Mesenchymal stem cell (in vitro differentiated cells and primary cell): ENCODE data around the gene INPP5D.
A peak's percentile ranks its signal among the peaks of the same experiment; 100 is the strongest.

Source experiments
- DNase-seq: peaks from one replicate; pipeline ENCODE4 v3.0.0-alpha.2; 2013
- H2AFZ ChIP-seq: one replicate; pipeline ENCODE4 v1.6.1; 2013; ENCODE audit warnings: low read depth, mild to moderate bottlenecking, control low read depth, inconsistent platforms, low read length, moderate library complexity
- H2AK5ac ChIP-seq: 2 replicates; pipeline ENCODE4 v1.6.1; 2013; ENCODE audit warnings: low read length, moderate library complexity, mild to moderate bottlenecking, inconsistent platforms; ENCODE audit not compliant: severe bottlenecking
- H2BK120ac ChIP-seq: one replicate; pipeline ENCODE4 v1.6.1; 2013; ENCODE audit warnings: low read depth, mild to moderate bottlenecking, inconsistent platforms, low read length, moderate library complexity
- H2BK12ac ChIP-seq, 2 experiments: one replicate each; pipeline ENCODE4 v1.6.1; 2013; ENCODE audit warnings: inconsistent platforms in 2 of 2, low read length in 2 of 2, mild to moderate bottlenecking in 2 of 2, moderate library complexity in 2 of 2, control low read depth in 1 of 2
- H2BK15ac ChIP-seq: one replicate; pipeline ENCODE4 v1.6.1; 2013; ENCODE audit warnings: mild to moderate bottlenecking, low read depth, inconsistent platforms; ENCODE audit not compliant: poor library complexity, severe bottlenecking
- H2BK5ac ChIP-seq: 2 replicates; pipeline ENCODE4 v1.6.1; 2013; ENCODE audit warnings: low read depth, mild to moderate bottlenecking, low read length, control low read depth, inconsistent platforms; ENCODE audit not compliant: poor library complexity, severe bottlenecking
- H3K14ac ChIP-seq, 2 experiments: one replicate each; pipeline ENCODE4 v1.6.1; 2013; ENCODE audit warnings: inconsistent platforms in 2 of 2, low read length in 2 of 2, control low read depth in 1 of 2, mild to moderate bottlenecking in 1 of 2, moderate library complexity in 1 of 2
- H3K18ac ChIP-seq, 2 experiments: one replicate each; pipeline ENCODE4 v1.6.1; 2013; ENCODE audit warnings: inconsistent platforms in 2 of 2, low read length in 2 of 2, control low read depth in 1 of 2, low read depth in 1 of 2, mild to moderate bottlenecking in 1 of 2
- H3K23ac ChIP-seq, 2 experiments: one replicate each; pipeline ENCODE4 v1.6.1; 2013; ENCODE audit warnings: inconsistent platforms in 2 of 2, low read length in 2 of 2, mild to moderate bottlenecking in 2 of 2, moderate library complexity in 2 of 2, control low read depth in 1 of 2
- H3K27ac ChIP-seq: 2 replicates; pipeline ENCODE4 v1.5.1; 2013; ENCODE audit warnings: mild to moderate bottlenecking, moderate library complexity, low read length, control low read depth, inconsistent platforms; ENCODE audit not compliant: poor library complexity, severe bottlenecking
- H3K27me3 ChIP-seq, 2 experiments: 2 replicates each; pipeline versions ENCODE4 v1.6.1 to v1.7.0; 2013; ENCODE audit warnings: low read length in 2 of 2, mild to moderate bottlenecking in 2 of 2, moderate library complexity in 2 of 2, control low read depth in 1 of 2, inconsistent platforms in 1 of 2; ENCODE audit not compliant: control insufficient read depth in 1 of 2, insufficient read depth in 1 of 2
- H3K36me3 ChIP-seq, 2 experiments: 2 replicates each; pipeline versions ENCODE4 v1.6.1 to v1.7.0; 2013; ENCODE audit warnings: low read length in 2 of 2, control low read depth in 1 of 2, inconsistent platforms in 1 of 2, low read depth in 1 of 2, mild to moderate bottlenecking in 1 of 2; ENCODE audit not compliant: insufficient read depth in 2 of 2, control insufficient read depth in 1 of 2
- H3K4ac ChIP-seq, 2 experiments: one replicate each; pipeline ENCODE4 v1.6.1; 2013; ENCODE audit warnings: inconsistent platforms in 2 of 2, low read length in 2 of 2, mild to moderate bottlenecking in 2 of 2, moderate library complexity in 2 of 2, control low read depth in 1 of 2, low read depth in 1 of 2
- H3K4me1 ChIP-seq: 2 replicates; pipeline ENCODE4 v1.6.1; 2013; ENCODE audit warnings: low read depth, low read length, control low read depth; ENCODE audit not compliant: control insufficient read depth, insufficient read depth
- H3K4me2 ChIP-seq: 2 replicates; pipeline ENCODE4 v1.6.1; 2013; ENCODE audit warnings: low read length, mild to moderate bottlenecking, inconsistent platforms; ENCODE audit not compliant: poor library complexity, severe bottlenecking
- H3K4me3 ChIP-seq, 2 experiments: 2 replicates each; pipeline versions ENCODE4 v1.5.1 to v1.7.0; 2013; ENCODE audit warnings: low read length in 2 of 2, mild to moderate bottlenecking in 2 of 2, control low read depth in 1 of 2, low read depth in 1 of 2; ENCODE audit not compliant: insufficient read depth in 1 of 2
- H3K79me1 ChIP-seq: replicated peaks from 2 replicates; pipeline ENCODE4 v1.6.1; 2013; ENCODE audit warnings: mild to moderate bottlenecking, control low read depth, low read length, inconsistent platforms; ENCODE audit not compliant: poor library complexity, severe bottlenecking
- H3K9ac ChIP-seq: 2 replicates; pipeline ENCODE4 v1.7.0; 2013; ENCODE audit warnings: mild to moderate bottlenecking, low read length, moderate library complexity
- H3K9me3 ChIP-seq: 2 replicates; pipeline ENCODE4 v1.7.0; 2013; ENCODE audit warnings: mild to moderate bottlenecking, low read length; ENCODE audit not compliant: control insufficient read depth
- H4K8ac ChIP-seq: one replicate; pipeline ENCODE4 v1.6.1; 2013; ENCODE audit warnings: inconsistent platforms, mild to moderate bottlenecking, low read length, moderate library complexity
- H4K91ac ChIP-seq: one replicate; pipeline ENCODE4 v1.6.1; 2013; ENCODE audit warnings: mild to moderate bottlenecking, low read length, inconsistent platforms
- WGBS: methylation state at CpG from one replicate; pipeline ENCODE4 v1.1.7; 2013; ENCODE audit warnings: mixed read lengths; 5-methylcytosine and 5-hydroxymethylcytosine counted together

Gene INPP5D

DNA sequence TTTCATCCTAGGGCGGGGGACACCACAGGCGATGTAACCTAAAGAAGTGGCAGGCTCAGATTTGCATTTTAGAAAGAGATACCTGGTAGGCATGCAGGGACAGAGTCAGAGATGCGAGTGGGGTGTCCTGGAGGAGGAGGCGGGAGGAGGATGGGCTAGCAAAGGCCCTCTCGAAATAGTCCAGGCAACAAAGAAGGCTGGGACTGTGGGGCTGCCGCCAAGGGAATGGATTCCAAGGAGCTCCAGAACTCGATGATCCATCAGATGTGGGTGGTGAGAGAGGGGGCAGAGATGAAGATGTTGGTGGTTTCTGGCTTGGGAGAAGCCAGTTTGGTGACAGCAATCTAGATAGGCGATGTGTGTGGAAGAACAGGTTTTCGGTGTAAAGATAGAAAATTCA is 12.5 kb upstream of the INPP5D start:
- Histone ChIP-seq H4K91ac (no peak overlapping the region), H3K27me3 (peaks cover 21 to 46% of the 10 kb centered on the region in 2 experiments), H3K23ac (no peak overlapping the region), H2BK15ac (no peak overlapping the region), H3K4me3 (no peak overlapping the region), H3K4me1 (no peaks in the 10 kb centered on the region), H2BK12ac (no peak overlapping the region), H3K79me1 (no peaks in the 10 kb centered on the region), H3K18ac (no peak overlapping the region), H2AFZ (no peak overlapping the region), H3K9me3 (no peaks in the 10 kb centered on the region), H2AK5ac (no peak overlapping the region), H3K4me2 (no peak overlapping the region), H2BK5ac (no peak overlapping the region), H3K9ac (no peak overlapping the region), H3K36me3 (no peaks in the 10 kb centered on the region), H4K8ac (no peak overlapping the region), H3K4ac (no peak overlapping the region), H3K27ac (no peak overlapping the region), H3K14ac (no peak overlapping the region), H2BK120ac (no peak overlapping the region)
- 90% methylated on average over 9 of the region's 9 CpGs for WGBS
- no peak for DNase-seq

DNA sequence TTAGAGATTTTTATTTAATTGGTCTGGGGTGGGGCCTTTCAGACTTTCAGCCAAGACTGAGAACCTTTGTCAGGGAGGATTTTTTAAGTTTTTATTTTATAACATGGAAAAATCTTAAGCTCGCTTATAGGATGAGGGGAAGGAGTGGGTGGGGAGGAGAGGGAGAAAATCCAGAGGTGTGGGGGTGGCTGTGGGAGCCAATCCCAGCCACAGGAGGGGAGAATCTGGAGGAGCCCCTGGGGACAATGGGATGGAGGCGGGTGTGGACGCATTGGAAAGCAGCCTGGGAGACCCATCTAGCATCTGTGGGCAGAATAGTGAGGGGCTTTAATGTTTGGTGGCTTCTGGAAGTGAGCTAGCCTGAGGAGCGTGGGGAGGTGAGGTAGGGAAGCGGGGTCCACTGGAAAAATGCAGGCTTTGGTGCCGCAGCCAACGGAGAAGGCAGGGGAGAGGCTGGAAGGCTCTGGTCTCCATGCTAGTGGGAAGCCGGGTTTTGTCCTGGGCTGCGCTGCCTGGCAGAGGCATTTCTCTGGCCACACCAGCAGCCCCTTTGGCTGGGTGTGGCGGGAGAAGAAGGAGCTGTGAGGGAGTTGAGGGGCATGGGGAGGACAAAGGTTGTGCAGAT is 11.5 kb upstream of the INPP5D start:
- Histone ChIP-seq H2BK12ac (no peak overlapping the region), H2AK5ac (no peak overlapping the region), H3K27me3 (peaks cover 19 to 36% of the 10 kb centered on the region in 2 experiments), H4K91ac (no peak overlapping the region), H3K23ac (no peak overlapping the region), H2BK5ac (no peak overlapping the region), H3K4me3 (no peak overlapping the region), H3K18ac (no peak overlapping the region), H3K27ac (no peak overlapping the region), H2BK15ac (no peak overlapping the region), H2BK120ac (no peak overlapping the region), H3K9ac (no peak overlapping the region), H3K14ac (peak overlapping the region in 1 of 2 experiments; percentile 42), H3K4me2 (no peak overlapping the region), H3K4me1 (no peaks in the 10 kb centered on the region), H4K8ac (no peak overlapping the region), H3K79me1 (no peaks in the 10 kb centered on the region), H3K9me3 (no peaks in the 10 kb centered on the region), H3K36me3 (no peaks in the 10 kb centered on the region), H2AFZ (no peak overlapping the region), H3K4ac (no peak overlapping the region)
- 74% methylated on average over 10 of the region's 10 CpGs for WGBS
- no peak for DNase-seq

DNA sequence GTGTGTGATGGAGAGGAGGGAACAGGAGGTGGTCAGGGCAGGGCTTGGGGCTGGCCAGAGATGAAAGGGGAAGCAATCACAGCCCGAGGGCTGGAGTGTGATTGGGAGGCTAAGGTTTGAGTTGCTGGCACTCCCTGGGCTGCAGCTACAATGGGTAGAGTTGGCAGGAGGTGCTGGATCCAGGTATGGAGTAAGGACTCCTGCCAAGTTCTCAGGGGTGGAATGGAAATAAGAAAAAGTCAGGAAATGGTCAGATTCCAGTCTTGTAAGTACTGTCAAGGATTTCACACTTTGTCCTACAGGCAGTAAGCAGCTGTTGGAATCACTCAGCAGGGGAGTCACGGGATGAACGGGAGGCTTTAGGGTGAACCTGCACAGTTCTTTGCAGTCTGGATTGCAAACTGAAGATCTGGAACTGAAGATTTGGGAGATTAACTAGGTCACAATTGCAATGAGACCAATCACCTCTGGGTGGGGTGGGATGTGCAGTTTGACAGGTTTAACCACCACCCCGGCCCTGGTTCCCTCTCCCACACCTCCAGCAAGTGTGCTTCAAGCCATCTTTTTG is 10.9 kb upstream of the INPP5D start:
- Histone ChIP-seq H3K79me1 (no peaks in the 10 kb centered on the region), H2AK5ac (no peak overlapping the region), H3K4ac (no peak overlapping the region), H3K4me2 (no peak overlapping the region), H2BK5ac (no peak overlapping the region), H3K4me1 (peaks cover 4% of the 10 kb centered on the region), H3K9ac (no peak overlapping the region), H3K14ac (peak overlapping the region in 1 of 2 experiments; percentile 42), H2BK15ac (no peak overlapping the region), H4K91ac (no peak overlapping the region), H3K36me3 (no peaks in the 10 kb centered on the region), H3K23ac (no peak overlapping the region), H3K27me3 (peaks cover 17 to 37% of the 10 kb centered on the region in 2 experiments), H3K27ac (no peak overlapping the region), H2BK12ac (no peak overlapping the region), H2BK120ac (no peak overlapping the region), H3K9me3 (no peaks in the 10 kb centered on the region), H2AFZ (no peak overlapping the region), H4K8ac (no peak overlapping the region), H3K18ac (no peak overlapping the region), H3K4me3 (no peak overlapping the region)
- DNase-seq: no peak
- 51% methylated on average over 4 of the region's 4 CpGs for WGBS

- Histone ChIP-seq H3K9ac (peak overlapping the region; percentile 24), H3K18ac (no peak overlapping the region), H2AFZ (no peak overlapping the region), H3K14ac (no peak overlapping the region), H2BK12ac (no peak overlapping the region), H2BK15ac (no peak overlapping the region), H3K79me1 (no peaks in the 10 kb centered on the region), H2BK5ac (no peak overlapping the region), H4K91ac (no peak overlapping the region), H3K9me3 (no peaks in the 10 kb centered on the region), H4K8ac (no peak overlapping the region), H3K4me3 (no peak overlapping the region), H2AK5ac (no peak overlapping the region), H3K23ac (no peak overlapping the region), H2BK120ac (no peak overlapping the region), H3K4me2 (no peak overlapping the region), H3K36me3 (no peaks in the 10 kb centered on the region), H3K4me1 (peaks cover 4% of the 10 kb centered on the region), H3K4ac (no peak overlapping the region), H3K27me3 (peaks cover 24 to 42% of the 10 kb centered on the region in 2 experiments), H3K27ac (no peak overlapping the region)
- WGBS: 22% methylated on average over 24 of the region's 24 CpGs
- peak; percentile 13 for DNase-seq
Observed at GRCh38 chr2:233051241-233052149, 8.6 kb upstream of the INPP5D start.
